Loucy (cell line): ENCODE results near the gene SELENOP.

ENCODE experiments used
- H2AFZ ChIP-seq: fragments of 200-600 bp; sonication (generic); 2 replicates; pipeline ENCODE4 v1.6.0; 2016; ENCODE audit warnings: antibody characterized with exemption, mild to moderate bottlenecking, low read length, moderate library complexity
- H3F3A ChIP-seq: fragments of 200-600 bp; 2 replicates; pipeline ENCODE4 v1.6.0; 2016; ENCODE audit warnings: antibody characterized with exemption, low read depth, mild to moderate bottlenecking
- H3K27me3 ChIP-seq: fragments of 200-600 bp; sonication (generic); 2 replicates; pipeline ENCODE4 v1.6.1; 2014; ENCODE audit warnings: low read length, mild to moderate bottlenecking; ENCODE audit not compliant: insufficient read depth, poor library complexity, severe bottlenecking
- H3K36me3 ChIP-seq: fragments of 200-600 bp; sonication (generic); 2 replicates; pipeline ENCODE4 v1.6.1; 2016; ENCODE audit warnings: low read length; ENCODE audit not compliant: insufficient read depth
- H3K4me1 ChIP-seq: fragments of 200-600 bp; sonication (generic); 2 replicates; pipeline ENCODE4 v1.5.1; 2014; ENCODE audit warnings: low read length, mild to moderate bottlenecking; ENCODE audit not compliant: insufficient read depth, poor library complexity, severe bottlenecking
- H3K4me2 ChIP-seq: fragments of 200-600 bp; sonication (generic); 2 replicates; pipeline ENCODE4 v1.6.0; 2014; ENCODE audit warnings: antibody characterized with exemption, low read length, low read depth, mild to moderate bottlenecking; ENCODE audit not compliant: poor library complexity, severe bottlenecking
- H3K4me3 ChIP-seq: fragments of 200-600 bp; sonication (generic); 2 replicates; pipeline ENCODE4 v1.5.1; 2014; ENCODE audit warnings: low read length, mild to moderate bottlenecking, mixed read lengths; ENCODE audit not compliant: poor library complexity, severe bottlenecking
- H3K79me2 ChIP-seq: fragments of 200-600 bp; sonication (generic); 2 replicates; pipeline ENCODE4 v1.6.1; 2014; ENCODE audit warnings: low read length; ENCODE audit not compliant: insufficient read depth
- H3K9ac ChIP-seq: fragments of 200-600 bp; sonication (generic); 2 replicates; pipeline ENCODE4 v1.6.0; 2014; ENCODE audit warnings: mild to moderate bottlenecking, low read depth, low read length, moderate library complexity; ENCODE audit not compliant: poor library complexity, severe bottlenecking
- H3K9me2 ChIP-seq: fragments of 200-600 bp; sonication (generic); replicated peaks from 2 replicates; pipeline ENCODE4 v1.6.1; 2016; ENCODE audit warnings: low read depth, low read length, mixed read lengths
- H3K9me3 ChIP-seq: fragments of 200-600 bp; sonication (generic); 2 replicates; pipeline ENCODE4 v1.6.1; 2014; ENCODE audit warnings: mild to moderate bottlenecking, antibody characterized with exemption, low read length, low read depth; ENCODE audit not compliant: insufficient read depth
- H4K20me1 ChIP-seq: fragments of 200-600 bp; sonication (generic); 2 replicates; pipeline ENCODE4 v1.6.0; 2014; ENCODE audit warnings: antibody characterized with exemption, low read length, mild to moderate bottlenecking; ENCODE audit not compliant: insufficient read depth, poor library complexity, severe bottlenecking
- CTCF ChIP-seq: fragments of 200-600 bp; sonication (generic); conservative IDR thresholded peaks from 2 replicates; pipeline ENCODE4 v1.5.1; 2014; ENCODE audit warnings: mild to moderate bottlenecking, antibody characterized with exemption, low read length
- EZH2phosphoT487 ChIP-seq: fragments of 200-600 bp; IDR thresholded peaks from 2 replicates; pipeline ENCODE4 v1.6.1; 2018; ENCODE audit warnings: antibody characterized with exemption, mild to moderate bottlenecking, moderate library complexity, borderline replicate concordance

SELENOP gene

GRCh38 chr5:42751044-42751443 lies 60.6 kb downstream of the SELENOP start:
- Histone ChIP-seq H4K20me1 (no peaks in the 10 kb centered on the region), H3K27me3 (no peaks in the 10 kb centered on the region), H3K79me2 (no peaks in the 10 kb centered on the region), H3K4me3 (no peak overlapping the region), H3K36me3 (no peaks in the 10 kb centered on the region), H3F3A (no peaks in the 10 kb centered on the region), H3K9me2 (no peaks in the 10 kb centered on the region), H2AFZ (no peak overlapping the region), H3K4me2 (no peak overlapping the region), H3K9ac (no peak overlapping the region), H3K9me3 (no peaks in the 10 kb centered on the region), H3K4me1 (peaks cover 19% of the 10 kb centered on the region)
- TF ChIP-seq CTCF: no peak
- no peak for TF ChIP-seq EZH2phosphoT487

GRCh38 chr5:42750507-42750906 lies 61.2 kb downstream of the SELENOP start:
- TF ChIP-seq CTCF (no peak), EZH2phosphoT487 (no peak)
- H3K27me3 ChIP-seq: no peaks in the 10 kb centered on the region
- no peak overlapping the region for H3K9ac ChIP-seq
- no peaks in the 10 kb centered on the region for H4K20me1 ChIP-seq
- H3K36me3 ChIP-seq: no peaks in the 10 kb centered on the region
- H3F3A ChIP-seq: no peaks in the 10 kb centered on the region
- no peak overlapping the region for H3K4me2 ChIP-seq
- H3K4me3 ChIP-seq: no peak overlapping the region
- no peaks in the 10 kb centered on the region for H3K9me2 ChIP-seq
- no peak overlapping the region for H2AFZ ChIP-seq
- H3K4me1 ChIP-seq: peaks cover 19% of the 10 kb centered on the region
- H3K79me2 ChIP-seq: no peaks in the 10 kb centered on the region
- H3K9me3 ChIP-seq: no peaks in the 10 kb centered on the region
